ENCODE data around the gene CCNO. TPM values are rescaled to one million over a fixed set of nuclear protein-coding genes. Genes with fewer than 3 reads are reported as not detected.
A peak's percentile ranks its signal among the peaks of the same experiment; 100 is the strongest.

The CCNO gene
- total and polyA plus RNA-seq, 2 of the 8 experiments (the other 6 are each of a cell fraction or from before 2014, with no cell fraction given): 0.14 to 0.41 TPM

GRCh38 chr5:55188656-55189540, 44.5 kb downstream of the CCNO start:
- H3K4me2 ChIP-seq (ENCODE audit: insufficient read depth in 1 of 2, low read depth in 2 of 2, low read length in 2 of 2): no peak overlapping the region
- no peak overlapping the region for H3K23ac ChIP-seq (ENCODE audit: insufficient read length)
- H3K36me3 ChIP-seq (ENCODE audit: control insufficient read depth in 2 of 4, insufficient read depth in 4 of 4, low read length in 3 of 4): no peaks in the 10 kb centered on the region
- ChIA-PET POLR2A (ENCODE audit: partially characterized antibody) (no interaction called here), CTCF (ENCODE audit: partially characterized antibody) (interaction anchor here (0.8 to 3.5 kb wide), 7 partner anchors 12 to 31 kb away, joined by 3 to 12 read pairs (median 4); no protein-coding TSS in a partner anchor)
- H2AFZ ChIP-seq (ENCODE audit: low read length): no peak overlapping the region
- no peaks in the 10 kb centered on the region for H3K9me3 ChIP-seq (ENCODE audit: insufficient read depth in 2 of 2, low read depth in 1 of 2, low read length in 1 of 2)
- no peak overlapping the region for H4K91ac ChIP-seq (replicated peaks; ENCODE audit: insufficient read length, low read length)
- FAIRE-seq: no peak
- H3K56ac ChIP-seq (replicated peaks; ENCODE audit: insufficient read length, low read depth, low read length): no peak overlapping the region
- no peaks in the 10 kb centered on the region for H4K20me1 ChIP-seq (replicated peaks in 1 of 2; ENCODE audit: control insufficient read depth in 1 of 2, insufficient read depth in 2 of 2, low read length in 2 of 2)
- DNase-seq (ENCODE audit: low read depth in 1 of 2, low spot score in 2 of 2): no peak
- H4K8ac ChIP-seq (ENCODE audit: extremely low read depth, insufficient read depth, low read length): no peak overlapping the region
- no peak overlapping the region for H3K18ac ChIP-seq (ENCODE audit: extremely low read depth, low read length)
- H3K79me2 ChIP-seq (ENCODE audit: control insufficient read depth in 1 of 2, insufficient read depth in 2 of 2, low read length in 2 of 2): no peaks in the 10 kb centered on the region
- no peaks in the 10 kb centered on the region for H3K79me1 ChIP-seq (ENCODE audit: low read depth, low read length)
- no peak overlapping the region for H3K27ac ChIP-seq (ENCODE audit: low read depth, low read length)
- no peak overlapping the region for H2AK5ac ChIP-seq (ENCODE audit: low read depth, low read length)
- H3K27me3 ChIP-seq (replicated peaks in 1 of 4; ENCODE audit: control insufficient read depth in 3 of 4, extremely low read depth in 1 of 4, insufficient read depth in 3 of 4, low read length in 3 of 4): peaks cover 0 to 6% (median 3%) of the 10 kb centered on the region in 4 experiments; a peak in 3 of 7 replicates
- H4K5ac ChIP-seq (ENCODE audit: insufficient read length, low read depth, low read length): no peak overlapping the region
- no peak overlapping the region for H2BK12ac ChIP-seq (ENCODE audit: low read depth, low read length)
- peak overlapping the region in 1 of 4 experiments; percentile 59; a peak in 1 of 7 replicates for H3K9ac ChIP-seq (replicated peaks in 1 of 4; ENCODE audit: extremely low read depth in 1 of 4, low read depth in 3 of 4, low read length in 3 of 4)
- no peak overlapping the region for H3K4me3 ChIP-seq (ENCODE audit: extremely low read depth in 1 of 4, insufficient read depth in 2 of 4, low read depth in 3 of 4, low read length in 4 of 4)
- no peak overlapping the region for H3K14ac ChIP-seq (ENCODE audit: insufficient read length)
- no peak overlapping the region for H2BK5ac ChIP-seq (ENCODE audit: low read depth, low read length)
- H2BK15ac ChIP-seq (ENCODE audit: low read length): no peak overlapping the region
- H3K4me1 ChIP-seq (replicated peaks in 1 of 4; ENCODE audit: control insufficient read depth in 3 of 4, insufficient read depth in 4 of 4, low read length in 3 of 4): no peaks in the 10 kb centered on the region
- H2BK120ac ChIP-seq (replicated peaks; ENCODE audit: low read depth, low read length): no peak overlapping the region
- H3K4ac ChIP-seq (replicated peaks; ENCODE audit: insufficient read length, low read depth, low read length): no peak overlapping the region
- no peak overlapping the region for H2BK20ac ChIP-seq (ENCODE audit: low read length)
- 78% methylated on average over 6 of the region's 6 CpGs; no CpG with 5 or more reads in 1 of the 2 experiments for WGBS, 2 experiments (ENCODE audit: extremely low coverage in 1 of 2, insufficient coverage in 1 of 2, insufficient read length in 1 of 2, insufficient replicate concordance in 2 of 2, low coverage in 1 of 2, low lambda C conversion rate in 2 of 2, missing lambda C conversion rate in 1 of 2)
- H3K23me2 ChIP-seq (ENCODE audit: low read depth, low read length): no peaks in the 10 kb centered on the region
- TF ChIP-seq CHD2 (IDR thresholded peaks at IDR 0.05; ENCODE audit: low read length): no peak
- no peak for TF ChIP-seq CBX8 (IDR thresholded peaks at IDR 0.05; ENCODE audit: borderline replicate concordance, low read depth, low read length)
- TF ChIP-seq RBBP5 (IDR thresholded peaks at IDR 0.05; ENCODE audit: borderline replicate concordance, low read depth, low read length): no peak
- TF ChIP-seq POLR2AphosphoS5 (IDR thresholded peaks at IDR 0.05; ENCODE audit: low read depth, low read length): no peak
- no peak for TF ChIP-seq BACH1 (IDR thresholded peaks at IDR 0.05; ENCODE audit: low read length)
- no peak for TF ChIP-seq GABPA (IDR thresholded peaks at IDR 0.05; ENCODE audit: borderline replicate concordance, insufficient read depth, low read length)
- TF ChIP-seq BCL11A (IDR thresholded peaks at IDR 0.05; ENCODE audit: low read depth in 2 of 2, low read length in 2 of 2): no peak
- no peak for TF ChIP-seq ATF3 (IDR thresholded peaks at IDR 0.05; ENCODE audit: insufficient read depth, low read depth, low read length)
- no peak for TF ChIP-seq SAP30 (IDR thresholded peaks at IDR 0.05; ENCODE audit: insufficient read depth, insufficient replicate concordance, low read length)
- TF ChIP-seq GTF2F1 (IDR thresholded peaks at IDR 0.05; ENCODE audit: borderline replicate concordance, low read depth, low read length): no peak
- TF ChIP-seq SP1 (IDR thresholded peaks at IDR 0.05; ENCODE audit: low read depth, low read length): no peak
- TF ChIP-seq TAF7 (optimal IDR thresholded peaks at IDR 0.05; ENCODE audit: borderline replicate concordance, low read depth, low read length): no peak
